ENCODE measurements around the gene PCDH15.

GRCh38 chr10:54434782-54435181 lies 366.2 kb downstream of the PCDH15 start:
- TF ChIP-seq CTCF (IDR thresholded peaks at IDR 0.05) (no peak), EP300 (IDR thresholded peaks at IDR 0.05) (no peak), POLR2A (IDR thresholded peaks at IDR 0.05) (no peak)
